Hepatocyte (in vitro differentiated cells): Measurements from ENCODE around the gene XXYLT1. TPM values are rescaled to one million over a fixed set of nuclear protein-coding genes. Genes with fewer than 3 reads are reported as not detected.

ENCODE experiments used
- DNase-seq: peaks from one replicate; pipeline ENCODE4 v3.0.0-alpha.2; 2016; ENCODE audit warnings: low spot score
- H2AFZ ChIP-seq: fragments of 200-600 bp; sonication (generic); 2 replicates; pipeline ENCODE4 v1.6.0; 2016; ENCODE audit warnings: antibody characterized with exemption, mild to moderate bottlenecking
- H3K27ac ChIP-seq: fragments of 200-600 bp; sonication (generic); 2 replicates; pipeline ENCODE4 v1.5.1; 2016; ENCODE audit warnings: mild to moderate bottlenecking
- H3K27me3 ChIP-seq: fragments of 200-600 bp; sonication (generic); 2 replicates; pipeline ENCODE4 v1.6.1; 2016
- H3K36me3 ChIP-seq: fragments of 200-600 bp; sonication (generic); replicated peaks from 2 replicates; pipeline ENCODE4 v1.5.1; 2016; ENCODE audit warnings: low read depth; ENCODE audit not compliant: insufficient read depth
- H3K4me1 ChIP-seq: fragments of 200-600 bp; sonication (generic); 2 replicates; pipeline ENCODE4 v1.5.1; 2016; ENCODE audit warnings: mild to moderate bottlenecking, moderate library complexity; ENCODE audit not compliant: insufficient read depth
- H3K4me2 ChIP-seq: fragments of 200-600 bp; sonication (generic); 2 replicates; pipeline ENCODE4 v1.6.0; 2016
- H3K4me3 ChIP-seq: fragments of 200-600 bp; sonication (generic); 2 replicates; pipeline ENCODE4 v1.5.1; 2016; ENCODE audit warnings: mild to moderate bottlenecking
- H3K79me2 ChIP-seq: fragments of 200-600 bp; sonication (generic); 2 replicates; pipeline ENCODE4 v1.6.0; 2017; ENCODE audit warnings: mild to moderate bottlenecking
- H3K9me2 ChIP-seq: fragments of 200-600 bp; sonication (generic); replicated peaks from 2 replicates; pipeline ENCODE4 v1.6.0; 2017; ENCODE audit warnings: mild to moderate bottlenecking; ENCODE audit not compliant: insufficient read depth
- H3K9me3 ChIP-seq: fragments of 200-600 bp; sonication (generic); 2 replicates; pipeline ENCODE4 v1.5.1; 2016; ENCODE audit warnings: low read depth, mild to moderate bottlenecking
- H4K20me1 ChIP-seq: fragments of 200-600 bp; sonication (generic); 2 replicates; pipeline ENCODE4 v1.6.0; 2016; ENCODE audit warnings: mild to moderate bottlenecking; ENCODE audit not compliant: insufficient read depth, poor library complexity, severe bottlenecking
- CTCF ChIP-seq: fragments of 200-600 bp; sonication (generic); IDR thresholded peaks from 2 replicates; pipeline ENCODE4 v1.5.1; 2016; ENCODE audit warnings: antibody characterized with exemption, mild to moderate bottlenecking; ENCODE audit not compliant: poor library complexity
- EZH2 ChIP-seq: fragments of 200-600 bp; sonication (generic); IDR thresholded peaks from 2 replicates; pipeline ENCODE4 v1.6.1; 2016; ENCODE audit warnings: antibody characterized with exemption, mild to moderate bottlenecking, borderline replicate concordance
- EZH2phosphoT487 ChIP-seq: fragments of 200-600 bp; sonication (generic); IDR thresholded peaks from one replicate; pipeline ENCODE4 v1.6.1; 2018; ENCODE audit warnings: antibody characterized with exemption, mild to moderate bottlenecking, low read depth, moderate library complexity; ENCODE audit not compliant: unreplicated experiment, severe bottlenecking
- WGBS: methylation state at CpG from one replicate; pipeline ENCODE4 v1.1.6; 2016; ENCODE audit warnings: low lambda C conversion rate; ENCODE audit errors: missing lambda C conversion rate; 5-methylcytosine and 5-hydroxymethylcytosine counted together
- polyA plus RNA-seq: library from polyadenylated mRNA; unstranded; fragments of >200 nt; fragmentation: Nextera tagmentation; extraction: Ambion mirVana; gene quantifications from 2 replicates; pipeline ENCODE4 v1.2.1, GENCODE V29; 2016
- total RNA-seq: library from RNA; depleted of rRNA; stranded (reverse); fragments of >200 nt; gene quantifications from 2 replicates; pipeline ENCODE4 v1.2.3, GENCODE V29; 2014

The XXYLT1 gene
- total and polyA plus RNA-seq, 2 experiments from 2014 or later: 20.9 to 25.6 TPM

- H3K4me3 ChIP-seq: no peak overlapping the region
- H3K9me2 ChIP-seq: no peaks in the 10 kb centered on the region
- peaks cover 3% of the 10 kb centered on the region for H3K79me2 ChIP-seq
- TF ChIP-seq EZH2phosphoT487 (no peak), EZH2 (no peak), CTCF (no peak)
- H3K4me1 ChIP-seq: peaks cover 8% of the 10 kb centered on the region
- no peak for DNase-seq
- no peak overlapping the region for H3K27ac ChIP-seq
- H2AFZ ChIP-seq: no peak overlapping the region
- no peaks in the 10 kb centered on the region for H3K9me3 ChIP-seq
- H3K36me3 ChIP-seq: no peaks in the 10 kb centered on the region
- 82% methylated on average over 3 of the region's 3 CpGs for WGBS
- no peaks in the 10 kb centered on the region for H4K20me1 ChIP-seq
- H3K27me3 ChIP-seq: no peaks in the 10 kb centered on the region
- H3K4me2 ChIP-seq: no peak overlapping the region
Observed at GRCh38 chr3:195239121-195239520, 31.8 kb downstream of the XXYLT1 start.

- peaks cover 8% of the 10 kb centered on the region for H3K4me1 ChIP-seq
- no peak overlapping the region for H3K4me3 ChIP-seq
- H4K20me1 ChIP-seq: no peaks in the 10 kb centered on the region
- no peaks in the 10 kb centered on the region for H3K27me3 ChIP-seq
- no peak for DNase-seq
- no peaks in the 10 kb centered on the region for H3K9me3 ChIP-seq
- no peak overlapping the region for H2AFZ ChIP-seq
- H3K9me2 ChIP-seq: no peaks in the 10 kb centered on the region
- H3K79me2 ChIP-seq: peaks cover 3% of the 10 kb centered on the region
- H3K27ac ChIP-seq: peak overlapping the region; percentile 62
- H3K36me3 ChIP-seq: no peaks in the 10 kb centered on the region
- no peak overlapping the region for H3K4me2 ChIP-seq
- TF ChIP-seq CTCF (no peak), EZH2 (no peak), EZH2phosphoT487 (no peak)
- WGBS: 55% methylated on average over 10 of the region's 10 CpGs
Observed at GRCh38 chr3:195238586-195239118, 32.3 kb downstream of the XXYLT1 start.

- no peak overlapping the region for H2AFZ ChIP-seq
- no peak overlapping the region for H3K4me2 ChIP-seq
- no peaks in the 10 kb centered on the region for H3K27me3 ChIP-seq
- H3K9me3 ChIP-seq: no peaks in the 10 kb centered on the region
- H3K36me3 ChIP-seq: no peaks in the 10 kb centered on the region
- no peak for DNase-seq
- H3K27ac ChIP-seq: peak overlapping the region; percentile 62
- no peak overlapping the region for H3K4me3 ChIP-seq
- H3K79me2 ChIP-seq: peaks cover 3% of the 10 kb centered on the region
- no peaks in the 10 kb centered on the region for H4K20me1 ChIP-seq
- 86% methylated on average over 12 of the region's 12 CpGs for WGBS
- H3K4me1 ChIP-seq: peaks cover 8% of the 10 kb centered on the region
- H3K9me2 ChIP-seq: no peaks in the 10 kb centered on the region
- no peak for TF ChIP-seq CTCF
- TF ChIP-seq EZH2phosphoT487: no peak
- no peak for TF ChIP-seq EZH2
Observed at GRCh38 chr3:195238081-195238571, 32.8 kb downstream of the XXYLT1 start.
